BJ (cell line): ENCODE measurements around the gene ENOX1. TPM values are rescaled to one million over a fixed set of nuclear protein-coding genes. Genes with fewer than 3 reads are reported as not detected.

ENCODE experiments used
- CTCF ChIA-PET: fragments of 350-600 bp; formaldehyde crosslinking; extraction: SDS; loops from one replicate; lab custom pipeline; 2021; ENCODE audit warnings: antibody characterized with exemption, inconsistent platforms; lab: Yijun Ruan, JAX
- POLR2A ChIA-PET: fragments of 300-600 bp; sonication (Branson Sonifier 250); formaldehyde crosslinking; extraction: SDS; loops from one replicate; lab custom pipeline; 2021; ENCODE audit warnings: antibody characterized with exemption; lab: Charles Lee
- DNase-seq: peaks from one replicate; pipeline ENCODE4 v3.0.0-alpha.2; 2011; ENCODE audit warnings: low read depth
- H3K27me3 ChIP-seq: 2 replicates; pipeline ENCODE4 v1.6.0; 2011; ENCODE audit warnings: low read length; ENCODE audit not compliant: control insufficient read depth, insufficient read depth
- H3K36me3 ChIP-seq: 2 replicates; pipeline ENCODE4 v1.5.1; 2011; ENCODE audit warnings: low read length; ENCODE audit not compliant: control insufficient read depth, insufficient read depth
- H3K4me3 ChIP-seq: 2 replicates; pipeline ENCODE4 v1.5.1; 2011; ENCODE audit warnings: low read depth, mild to moderate bottlenecking, control low read depth, low read length
- CTCF ChIP-seq: IDR thresholded peaks from 2 replicates; pipeline ENCODE4 v1.5.1; 2011; ENCODE audit warnings: low read depth, mild to moderate bottlenecking, control low read depth, inconsistent platforms, low read length, moderate library complexity; ENCODE audit not compliant: insufficient read depth
- polyA plus RNA-seq: library from polyadenylated mRNA; depleted of rRNA; stranded (reverse); fragments of >200 nt; gene quantifications from 2 replicates; pipeline ENCODE4 v1.2.3, GENCODE V29; 2011

The ENOX1 gene
- polyA plus RNA-seq, 1 experiment: 2.1 TPM

DNA sequence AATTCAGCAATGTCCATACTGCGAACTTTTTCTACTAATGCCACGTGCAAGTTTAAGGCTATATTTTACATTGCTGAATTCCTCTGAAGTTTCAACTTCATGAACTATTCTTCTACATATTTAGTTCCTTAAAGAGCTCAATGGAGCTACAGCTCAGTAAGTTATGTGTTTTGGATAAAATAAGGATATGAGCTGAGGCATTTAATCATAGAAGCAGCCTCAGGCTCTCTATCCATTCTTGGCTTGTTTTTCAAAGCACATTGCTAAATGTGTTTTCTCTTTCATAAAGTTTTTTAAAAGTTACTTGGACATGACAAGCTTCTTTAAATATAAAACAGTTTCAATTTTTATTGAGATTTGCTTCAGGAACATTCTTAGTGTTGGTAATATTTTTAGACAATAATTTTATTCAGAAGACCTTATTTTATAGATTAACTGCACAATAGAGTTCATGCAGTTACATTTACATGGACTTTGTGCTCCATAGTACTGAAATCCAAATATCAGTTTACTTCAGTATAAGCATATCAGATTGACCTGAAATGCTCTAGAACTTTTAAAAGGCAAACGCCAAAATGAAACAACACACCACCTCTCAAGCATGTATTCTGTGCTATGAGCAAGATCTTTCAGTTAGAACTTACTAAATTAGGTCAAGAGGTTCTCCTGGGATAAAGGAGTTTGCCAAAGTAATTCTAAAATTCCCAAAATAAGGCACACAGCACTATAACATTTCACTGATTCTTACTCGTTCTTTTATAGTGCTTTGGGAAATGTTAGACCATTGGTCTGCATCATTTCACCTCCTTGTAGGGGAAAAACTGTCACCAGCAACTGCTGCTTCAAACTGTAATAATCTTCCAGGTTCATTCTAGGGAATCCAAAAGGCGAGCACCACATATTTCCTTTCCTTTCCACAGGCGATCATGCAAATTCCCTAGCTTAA, 275.5 kb downstream of the ENOX1 start:
- Histone ChIP-seq H3K36me3 (no peaks in the 10 kb centered on the region), H3K27me3 (no peaks in the 10 kb centered on the region), H3K4me3 (no peak overlapping the region)
- no peak for DNase-seq
- no peak for TF ChIP-seq CTCF
- ChIA-PET CTCF (no interaction called here), POLR2A (no interaction called here)

DNA sequence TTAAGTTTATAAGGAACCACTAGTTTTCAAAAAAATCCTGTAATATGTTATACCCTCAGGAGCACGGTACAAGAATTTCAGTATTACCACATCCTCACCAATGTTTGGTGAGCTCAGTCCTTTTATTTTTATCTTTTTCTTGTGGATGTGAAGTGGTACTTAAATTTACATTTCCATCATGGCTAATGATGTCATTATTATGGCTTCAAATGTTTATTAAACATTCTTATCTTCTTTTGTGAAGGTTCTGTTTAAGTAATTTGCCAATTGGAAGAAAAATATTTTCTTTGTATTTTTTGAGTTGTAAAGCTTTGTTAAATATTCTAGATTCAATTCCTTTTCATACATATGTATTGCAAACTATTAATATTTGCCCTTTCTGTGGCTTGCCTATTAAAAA, 291.0 kb downstream of the ENOX1 start:
- Histone ChIP-seq H3K36me3 (no peaks in the 10 kb centered on the region), H3K27me3 (no peaks in the 10 kb centered on the region), H3K4me3 (no peak overlapping the region)
- no peak for TF ChIP-seq CTCF
- ChIA-PET POLR2A (no interaction called here), CTCF (no interaction called here)
- no peak for DNase-seq

DNA sequence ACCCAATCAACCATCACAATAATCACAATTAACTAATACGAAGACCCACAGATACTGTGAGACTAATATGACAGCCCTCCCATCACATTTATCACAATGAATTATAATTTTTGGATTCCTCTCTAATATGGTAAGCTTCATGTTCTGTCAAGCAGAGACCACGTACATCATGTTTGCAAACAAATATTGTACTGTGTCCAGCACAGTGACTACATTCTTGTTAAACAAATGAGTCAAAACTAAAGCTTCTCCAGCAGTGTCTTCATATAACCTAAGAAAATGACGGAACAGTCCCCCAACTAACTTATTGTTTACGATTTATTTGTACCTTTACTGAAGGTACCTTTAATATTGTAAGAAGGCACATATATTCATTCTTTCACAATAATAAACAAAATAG, 292.6 kb downstream of the ENOX1 start:
- no peak overlapping the region for H3K4me3 ChIP-seq
- CTCF ChIA-PET: interaction anchor here (1.6 kb wide), 1 partner anchor 14 kb away, joined by 4 read pairs; no protein-coding TSS in a partner anchor
- no peaks in the 10 kb centered on the region for H3K27me3 ChIP-seq
- no peak for TF ChIP-seq CTCF
- H3K36me3 ChIP-seq: no peaks in the 10 kb centered on the region
- POLR2A ChIA-PET: no interaction called here
- no peak for DNase-seq

DNA sequence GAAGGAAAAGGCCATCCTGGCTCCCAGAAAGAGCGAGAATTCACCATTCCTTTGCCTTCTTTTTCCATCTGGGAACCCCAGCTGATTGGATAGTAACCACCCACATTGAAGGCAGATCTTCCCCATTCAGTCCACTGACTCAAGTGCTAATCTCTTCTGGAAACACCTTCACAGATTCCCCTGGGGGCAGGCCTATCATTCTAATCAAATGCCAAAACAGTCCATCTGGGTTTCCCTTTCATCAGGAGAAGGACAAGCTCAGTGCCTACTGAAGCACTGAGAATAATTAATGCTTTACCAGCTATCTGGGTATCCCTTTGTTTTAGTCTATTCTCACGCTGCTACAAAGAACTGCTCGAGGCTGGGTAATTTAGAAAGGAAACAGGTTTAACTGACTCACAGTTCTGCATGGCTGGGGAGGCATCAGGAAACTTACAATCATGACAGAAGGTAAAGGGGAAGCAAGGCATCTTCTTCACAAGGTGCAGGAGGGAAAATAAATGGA, 293.2 kb downstream of the ENOX1 start:
- CTCF ChIA-PET: interaction anchor here (0.6 to 1.6 kb wide), 2 partner anchors 14 to 951 kb away, joined by 4 read pairs; no protein-coding TSS in a partner anchor

More for the DNA sequence above, 293.2 kb downstream of the ENOX1 start:
- DNase-seq: no peak
- no peaks in the 10 kb centered on the region for H3K27me3 ChIP-seq
- no peak for TF ChIP-seq CTCF
- POLR2A ChIA-PET: no interaction called here
- H3K4me3 ChIP-seq: no peak overlapping the region
- no peaks in the 10 kb centered on the region for H3K36me3 ChIP-seq
